ENCODE results near the gene PTGIS.

The PTGIS gene

GRCh38 chr20:49582413-49583334, 14.7 kb upstream of the PTGIS start:
- TF ChIP-seq CTCF (IDR thresholded peaks at IDR 0.05; ENCODE audit: low read depth, low read length, missing control alignments), result no peak
- no peak for DNase-seq (ENCODE audit: low read depth)
- no peak overlapping the region for H3K4me3 ChIP-seq (ENCODE audit: low read depth, low read length)
- in situ Hi-C loops (cut with HindIII; ENCODE audit: low sequenced_read_pairs), result no loop called here

- TF ChIP-seq CTCF (IDR thresholded peaks at IDR 0.05; ENCODE audit: low read depth, low read length, missing control alignments), result no peak
- in situ Hi-C loops (cut with HindIII; ENCODE audit: low sequenced_read_pairs), result no loop called here
- no peak overlapping the region for H3K4me3 ChIP-seq (ENCODE audit: low read depth, low read length)
- no peak for DNase-seq (ENCODE audit: low read depth)
These were observed 13.5 kb upstream of the PTGIS start for GRCh38 chr20:49581482-49581881.

- DNase-seq (ENCODE audit: low read depth), result no peak
- no peak for TF ChIP-seq CTCF (IDR thresholded peaks at IDR 0.05; ENCODE audit: low read depth, low read length, missing control alignments)
- no peak overlapping the region for H3K4me3 ChIP-seq (ENCODE audit: low read depth, low read length)
- in situ Hi-C loops (cut with HindIII; ENCODE audit: low sequenced_read_pairs), result no loop called here
These were observed 12.9 kb upstream of the PTGIS start for GRCh38 chr20:49580813-49581174.

GRCh38 chr20:49579874-49580812, 12.2 kb upstream of the PTGIS start:
- in situ Hi-C loops (cut with HindIII; ENCODE audit: low sequenced_read_pairs), result no loop called here
- no peak overlapping the region for H3K4me3 ChIP-seq (ENCODE audit: low read depth, low read length)
- TF ChIP-seq CTCF (IDR thresholded peaks at IDR 0.05; ENCODE audit: low read depth, low read length, missing control alignments), result no peak

GRCh38 chr20:49579195-49579594, 11.3 kb upstream of the PTGIS start:
- no peak for DNase-seq (ENCODE audit: low read depth)
- in situ Hi-C loops (cut with HindIII; ENCODE audit: low sequenced_read_pairs), result no loop called here
- H3K4me3 ChIP-seq (ENCODE audit: low read depth, low read length), result no peak overlapping the region
- no peak for TF ChIP-seq CTCF (IDR thresholded peaks at IDR 0.05; ENCODE audit: low read depth, low read length, missing control alignments)

More at GRCh38 chr20:49579874-49580812, 12.2 kb upstream of the PTGIS start:
- DNase-seq (ENCODE audit: low read depth), result peak; percentile 69

GRCh38 chr20:49578436-49578835, 10.5 kb upstream of the PTGIS start:
- in situ Hi-C loops (cut with HindIII; ENCODE audit: low sequenced_read_pairs), result no loop called here
- no peak overlapping the region for H3K4me3 ChIP-seq (ENCODE audit: low read depth, low read length)
- DNase-seq (ENCODE audit: low read depth), result no peak
- no peak for TF ChIP-seq CTCF (IDR thresholded peaks at IDR 0.05; ENCODE audit: low read depth, low read length, missing control alignments)

Measured in astrocyte of the cerebellum (primary cell).